ENCODE measurements around the gene ATP2A1. TPM values are rescaled to one million over a fixed set of nuclear protein-coding genes. Genes with fewer than 3 reads are reported as not detected.

ATP2A1 gene
- total and polyA plus RNA-seq, 2 of the 13 experiments (the other 11 are each of a cell fraction or from before 2014, with no cell fraction given) = 3.2 to 12.5 TPM

DNA sequence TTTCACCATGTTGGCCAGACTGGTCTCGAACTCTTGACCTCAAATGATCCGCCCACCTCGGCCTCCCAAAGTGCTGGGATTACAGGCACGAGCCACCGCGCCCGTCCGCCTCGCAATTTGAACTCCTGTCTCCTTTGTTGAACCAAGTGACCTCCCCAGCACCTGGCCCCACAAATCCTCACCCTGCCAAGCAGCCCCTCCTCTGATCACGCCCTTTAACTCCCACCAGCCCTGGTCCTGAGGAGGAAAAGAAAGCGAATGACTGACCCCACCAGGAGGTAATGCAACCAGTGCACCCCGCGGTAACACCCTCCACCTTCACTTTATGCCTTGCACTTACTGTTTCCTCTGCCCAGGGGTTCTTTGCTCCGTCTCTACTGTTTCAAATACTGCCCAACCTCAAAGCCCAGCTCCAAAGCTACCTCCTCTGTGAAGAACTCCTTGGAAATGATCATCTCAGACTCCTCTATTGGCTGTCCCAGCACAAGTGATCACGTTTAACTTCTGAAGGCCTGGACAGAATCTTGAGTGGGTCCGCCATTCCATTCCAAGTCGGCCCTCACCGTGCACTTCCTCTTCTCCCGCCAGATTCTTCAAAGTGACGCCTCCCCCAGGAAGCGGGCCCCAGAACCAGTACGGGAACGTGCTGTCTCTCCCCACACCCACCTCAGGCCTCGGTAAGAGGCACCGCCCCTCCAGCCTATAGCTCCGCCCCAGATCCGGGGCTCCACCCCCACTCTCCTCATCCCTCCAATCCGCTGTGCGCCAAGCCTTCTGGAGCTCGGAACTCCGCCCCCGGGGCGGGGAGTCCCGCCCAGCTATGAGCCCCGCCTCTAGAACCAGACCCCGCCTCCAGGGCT lies 57.9 kb downstream of the ATP2A1 start (continued):
- TF ChIP-seq, protein P1, sequence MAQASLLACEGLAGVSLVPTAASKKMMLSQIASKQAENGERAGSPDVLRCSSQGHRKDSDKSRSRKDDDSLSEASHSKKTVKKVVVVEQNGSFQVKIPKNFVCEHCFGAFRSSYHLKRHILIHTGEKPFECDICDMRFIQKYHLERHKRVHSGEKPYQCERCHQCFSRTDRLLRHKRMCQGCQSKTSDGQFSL (CRISPR knock-in tag; IDR thresholded peaks at IDR 0.05) = no peak
- TF ChIP-seq, protein P2, sequence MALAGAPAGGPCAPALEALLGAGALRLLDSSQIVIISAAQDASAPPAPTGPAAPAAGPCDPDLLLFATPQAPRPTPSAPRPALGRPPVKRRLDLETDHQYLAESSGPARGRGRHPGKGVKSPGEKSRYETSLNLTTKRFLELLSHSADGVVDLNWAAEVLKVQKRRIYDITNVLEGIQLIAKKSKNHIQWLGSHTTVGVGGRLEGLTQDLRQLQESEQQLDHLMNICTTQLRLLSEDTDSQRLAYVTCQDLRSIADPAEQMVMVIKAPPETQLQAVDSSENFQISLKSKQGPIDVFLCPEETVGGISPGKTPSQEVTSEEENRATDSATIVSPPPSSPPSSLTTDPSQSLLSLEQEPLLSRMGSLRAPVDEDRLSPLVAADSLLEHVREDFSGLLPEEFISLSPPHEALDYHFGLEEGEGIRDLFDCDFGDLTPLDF (CRISPR knock-in tag; IDR thresholded peaks at IDR 0.05) = 0 out of 2 replicates have a peak, but pooled peaks have one; percentile 16
- TF ChIP-seq ZNF251 (CRISPR knock-in tag; IDR thresholded peaks at IDR 0.05) = no peak
- TF ChIP-seq ZNF747 (CRISPR knock-in tag; IDR thresholded peaks at IDR 0.05; ENCODE audit: borderline replicate concordance) = no peak
- TF ChIP-seq GATAD2A (CRISPR knock-in tag; IDR thresholded peaks at IDR 0.05) = no peak
- peak; percentile 52; the same call in 1 of the 2 replicates for TF ChIP-seq GFI1 (CRISPR knock-in tag; IDR thresholded peaks at IDR 0.05; ENCODE audit: borderline replicate concordance)
- TF ChIP-seq, protein P3, sequence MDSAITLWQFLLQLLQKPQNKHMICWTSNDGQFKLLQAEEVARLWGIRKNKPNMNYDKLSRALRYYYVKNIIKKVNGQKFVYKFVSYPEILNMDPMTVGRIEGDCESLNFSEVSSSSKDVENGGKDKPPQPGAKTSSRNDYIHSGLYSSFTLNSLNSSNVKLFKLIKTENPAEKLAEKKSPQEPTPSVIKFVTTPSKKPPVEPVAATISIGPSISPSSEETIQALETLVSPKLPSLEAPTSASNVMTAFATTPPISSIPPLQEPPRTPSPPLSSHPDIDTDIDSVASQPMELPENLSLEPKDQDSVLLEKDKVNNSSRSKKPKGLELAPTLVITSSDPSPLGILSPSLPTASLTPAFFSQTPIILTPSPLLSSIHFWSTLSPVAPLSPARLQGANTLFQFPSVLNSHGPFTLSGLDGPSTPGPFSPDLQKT (CRISPR knock-in tag; IDR thresholded peaks at IDR 0.05; ENCODE audit: borderline replicate concordance) = no peak
- no peak; the same call in 1 of the 2 replicates for TF ChIP-seq SIN3B (IDR thresholded peaks at IDR 0.05; ENCODE audit: low read length)
- TF ChIP-seq, protein P4, sequence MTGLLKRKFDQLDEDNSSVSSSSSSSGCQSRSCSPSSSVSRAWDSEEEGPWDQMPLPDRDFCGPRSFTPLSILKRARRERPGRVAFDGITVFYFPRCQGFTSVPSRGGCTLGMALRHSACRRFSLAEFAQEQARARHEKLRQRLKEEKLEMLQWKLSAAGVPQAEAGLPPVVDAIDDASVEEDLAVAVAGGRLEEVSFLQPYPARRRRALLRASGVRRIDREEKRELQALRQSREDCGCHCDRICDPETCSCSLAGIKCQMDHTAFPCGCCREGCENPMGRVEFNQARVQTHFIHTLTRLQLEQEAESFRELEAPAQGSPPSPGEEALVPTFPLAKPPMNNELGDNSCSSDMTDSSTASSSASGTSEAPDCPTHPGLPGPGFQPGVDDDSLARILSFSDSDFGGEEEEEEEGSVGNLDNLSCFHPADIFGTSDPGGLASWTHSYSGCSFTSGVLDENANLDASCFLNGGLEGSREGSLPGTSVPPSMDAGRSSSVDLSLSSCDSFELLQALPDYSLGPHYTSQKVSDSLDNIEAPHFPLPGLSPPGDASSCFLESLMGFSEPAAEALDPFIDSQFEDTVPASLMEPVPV (CRISPR knock-in tag; IDR thresholded peaks at IDR 0.05) = no peak
- peak; percentile 59; the same call in 1 of the 2 replicates for TF ChIP-seq ZNF30 (CRISPR knock-in tag; IDR thresholded peaks at IDR 0.05)
- TF ChIP-seq SUZ12 (IDR thresholded peaks at IDR 0.05; ENCODE audit: low read depth, low read length) = no peak
- no peak for TF ChIP-seq ZNF326 (CRISPR knock-in tag; IDR thresholded peaks at IDR 0.05; ENCODE audit: borderline replicate concordance)
- TF ChIP-seq FOXJ3 (CRISPR knock-in tag; IDR thresholded peaks at IDR 0.05; ENCODE audit: borderline replicate concordance) = no peak
- no peak for TF ChIP-seq RBM39 (IDR thresholded peaks at IDR 0.05; ENCODE audit: low read depth, low read length, poor library complexity, severe bottlenecking)
- TF ChIP-seq U2AF1 (optimal IDR thresholded peaks at IDR 0.05; ENCODE audit: low read depth, low read length) = no peak
- TF ChIP-seq ZNF619 (CRISPR knock-in tag; IDR thresholded peaks at IDR 0.05) = 0 out of 2 replicates have a peak, but pooled peaks have one; percentile 12
- no peak for TF ChIP-seq AHR (CRISPR knock-in tag; IDR thresholded peaks at IDR 0.05)
- TF ChIP-seq ZBTB7A (CRISPR knock-in tag; IDR thresholded peaks at IDR 0.05) = no peak
- TF ChIP-seq ZNF44 (CRISPR knock-in tag; IDR thresholded peaks at IDR 0.05) = 0 out of 2 replicates have a peak, but pooled peaks have one; percentile 44
- peak; percentile 38; the same call in 1 of the 2 replicates for TF ChIP-seq ZNF615 (CRISPR knock-in tag; IDR thresholded peaks at IDR 0.05; ENCODE audit: borderline replicate concordance)
- TF ChIP-seq ZBTB21 (CRISPR knock-in tag; IDR thresholded peaks at IDR 0.05) = no peak
- TF ChIP-seq ZNF367 (CRISPR knock-in tag; IDR thresholded peaks at IDR 0.05; ENCODE audit: borderline replicate concordance) = no peak
- TF ChIP-seq PRPF4 (IDR thresholded peaks at IDR 0.05; ENCODE audit: low read depth, low read length, poor library complexity, severe bottlenecking) = no peak
- peak; percentile 58 for TF ChIP-seq ZNF883 (CRISPR knock-in tag; IDR thresholded peaks at IDR 0.05; ENCODE audit: not compliant biosample characterization)
- no peak for TF ChIP-seq ZNF350 (CRISPR knock-in tag; IDR thresholded peaks at IDR 0.05; ENCODE audit: borderline replicate concordance, low read depth)
- no peak for TF ChIP-seq ZNF703 (CRISPR knock-in tag; IDR thresholded peaks at IDR 0.05; ENCODE audit: borderline replicate concordance)

All from HepG2 (cell line).